RCC 7860 (cell line): ENCODE data around the gene SOX4.

Experiments used
- DNase-seq: peaks from one replicate; pipeline ENCODE4 v3.0.0-alpha.2; 2015; ENCODE audit warnings: low spot score
- FAIRE-seq: peaks from 2 replicates; lab custom pipeline; 2012; peaks lifted over from hg19 to GRCh38; lab: Jason Lieb, UNC

Gene SOX4

DNA sequence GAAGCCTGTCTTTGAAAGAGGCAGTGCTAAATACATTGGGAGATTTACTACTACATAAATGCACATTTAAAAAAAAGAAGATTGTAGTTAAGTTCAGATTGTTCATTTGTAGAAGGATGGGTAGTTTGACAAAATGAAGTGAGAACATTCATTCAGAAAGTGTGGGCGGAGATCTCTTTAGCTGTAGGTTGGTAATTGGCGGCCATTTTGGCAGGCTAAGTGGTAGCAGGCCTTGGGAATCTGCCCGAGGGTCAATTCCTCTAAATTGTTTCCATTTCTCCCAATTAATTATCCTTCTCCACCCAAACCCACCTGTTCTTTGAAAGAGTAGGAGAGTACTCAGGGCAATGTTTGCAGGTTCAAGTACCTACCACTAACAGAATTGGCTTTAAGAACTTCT lies 17.9 kb downstream of the SOX4 start:
- DNase-seq, result no peak
- FAIRE-seq, result no peak

DNA sequence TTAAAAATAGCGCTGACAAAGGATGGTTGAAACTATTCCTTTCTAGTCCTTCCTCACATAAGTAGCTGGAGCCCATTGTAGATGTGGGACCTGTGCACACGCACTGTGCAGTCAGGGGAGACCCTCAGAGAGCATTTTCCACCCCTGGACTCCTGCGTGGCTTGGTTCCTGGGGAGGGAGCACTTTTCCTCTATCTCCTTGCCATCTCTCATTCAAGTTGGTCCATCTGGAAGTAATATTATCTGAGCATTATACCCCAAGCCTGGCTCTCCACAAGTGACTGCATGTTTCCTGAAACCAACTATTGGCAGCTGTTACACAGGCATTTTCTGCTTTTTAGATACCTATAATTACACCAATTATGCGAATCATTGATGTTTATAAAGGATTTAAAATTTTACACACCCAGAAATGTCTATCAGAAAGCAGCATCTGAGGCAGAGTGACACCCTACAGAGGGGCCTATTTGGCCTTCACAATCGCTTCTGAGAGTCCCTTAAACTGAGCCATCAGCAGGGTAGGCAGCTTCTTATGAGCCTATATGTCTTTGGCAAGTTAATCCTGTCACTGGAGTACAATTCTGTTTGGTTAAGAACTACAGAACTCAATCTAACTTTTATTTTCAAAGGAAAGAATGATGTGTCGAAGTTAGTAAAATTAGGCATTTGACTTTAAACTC lies 18.7 kb downstream of the SOX4 start:
- no peak for DNase-seq
- FAIRE-seq, result no peak

DNA sequence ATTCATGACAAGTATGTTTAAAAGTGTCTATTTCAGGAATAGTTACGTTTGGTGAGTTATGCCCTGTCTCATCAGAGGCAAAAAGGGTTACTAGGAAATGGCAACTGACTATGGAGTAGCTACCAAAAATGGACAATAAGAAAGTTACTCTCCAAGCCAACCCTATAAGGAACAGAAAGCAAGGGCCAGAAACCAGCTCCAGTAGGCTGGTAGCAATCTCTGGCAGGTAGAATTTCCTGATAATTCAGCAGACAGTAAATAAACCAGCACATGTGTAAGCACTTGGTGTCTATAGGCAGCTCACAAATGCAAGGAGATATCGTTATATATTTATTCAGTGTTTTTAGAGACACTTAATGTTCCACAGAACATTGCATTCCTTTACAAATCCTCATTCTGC lies 20.3 kb downstream of the SOX4 start:
- DNase-seq (no peak), FAIRE-seq (no peak)

DNA sequence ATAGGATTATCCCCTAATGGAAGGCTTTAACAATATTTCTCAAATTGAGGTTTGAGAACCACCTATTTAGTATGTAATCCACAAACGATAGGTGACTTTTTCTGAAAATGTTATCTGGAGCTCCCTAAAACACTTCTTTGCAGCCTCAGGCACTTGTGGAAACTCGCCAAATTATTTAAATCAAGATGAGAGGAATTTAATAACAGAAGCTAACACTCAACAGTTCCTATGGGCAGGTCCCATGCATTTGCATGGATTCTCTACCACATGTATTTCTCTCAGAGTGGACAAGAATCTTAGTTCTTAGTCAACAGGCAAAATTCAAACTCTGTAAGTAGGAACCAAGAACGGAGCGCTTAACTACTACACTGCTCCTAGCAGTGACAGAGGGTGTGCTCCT lies 20.7 kb downstream of the SOX4 start:
- DNase-seq (no peak), FAIRE-seq (no peak)

DNA sequence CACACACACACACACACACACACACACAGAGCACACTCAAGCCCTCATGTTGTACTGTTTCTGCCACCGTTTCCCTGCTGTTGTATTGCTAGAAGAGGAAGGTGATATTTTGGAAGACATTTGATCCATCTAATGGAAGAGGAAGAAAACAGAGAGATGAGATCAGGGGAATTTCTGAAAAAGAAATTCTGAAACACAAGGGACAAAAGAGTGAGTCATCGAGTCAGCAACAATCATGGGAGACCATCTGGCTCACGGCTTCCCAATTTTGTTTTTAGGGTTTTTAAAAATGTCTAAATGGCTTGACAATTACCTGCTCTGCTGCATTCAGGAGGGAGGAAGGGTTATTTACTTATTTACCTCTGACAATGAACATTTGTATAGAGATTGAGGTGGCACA lies 22.0 kb downstream of the SOX4 start:
- DNase-seq, result no peak
- FAIRE-seq, result no peak

DNA sequence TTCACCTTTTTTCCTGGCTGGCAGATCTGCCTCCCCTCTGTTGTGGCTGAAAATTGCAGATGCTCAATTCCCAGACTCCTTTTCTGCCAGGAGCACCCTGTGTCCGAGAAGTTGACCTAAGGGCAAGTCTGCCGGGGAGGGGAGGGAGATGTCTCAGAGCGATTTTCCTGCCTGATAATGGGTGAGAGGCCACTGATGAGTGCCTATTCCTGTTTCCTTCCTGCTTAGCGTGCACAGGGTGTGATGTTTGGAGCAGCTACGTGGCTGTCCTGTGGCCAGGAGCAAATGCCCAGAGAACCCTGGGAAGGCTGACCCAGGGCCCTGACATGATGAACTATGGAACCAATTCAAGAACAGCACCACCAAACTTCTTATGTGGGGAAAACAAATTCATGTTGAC lies 22.5 kb downstream of the SOX4 start:
- no peak for FAIRE-seq

DNA sequence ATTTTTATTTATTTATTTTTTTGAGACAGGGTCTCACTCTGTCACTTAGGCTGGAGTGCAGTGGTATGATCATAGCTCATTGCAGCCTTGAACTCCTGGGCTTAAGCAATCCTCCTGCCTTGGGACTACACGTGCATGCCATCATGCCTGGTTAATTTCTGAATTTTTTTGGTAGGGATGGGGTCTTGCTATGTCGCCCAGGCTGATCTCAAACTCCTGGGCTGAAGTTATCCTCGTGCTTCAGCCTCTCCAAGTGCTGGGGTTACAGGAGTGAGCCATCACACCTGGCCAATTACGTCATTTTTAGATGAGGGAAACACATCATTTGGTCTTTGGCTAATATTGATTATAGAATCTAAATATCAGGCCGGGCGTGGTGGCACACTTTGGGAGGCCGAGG lies 32.1 kb downstream of the SOX4 start:
- FAIRE-seq, result no peak
- no peak for DNase-seq

More for the DNA sequence above, 22.5 kb downstream of the SOX4 start:
- DNase-seq, result no peak

DNA sequence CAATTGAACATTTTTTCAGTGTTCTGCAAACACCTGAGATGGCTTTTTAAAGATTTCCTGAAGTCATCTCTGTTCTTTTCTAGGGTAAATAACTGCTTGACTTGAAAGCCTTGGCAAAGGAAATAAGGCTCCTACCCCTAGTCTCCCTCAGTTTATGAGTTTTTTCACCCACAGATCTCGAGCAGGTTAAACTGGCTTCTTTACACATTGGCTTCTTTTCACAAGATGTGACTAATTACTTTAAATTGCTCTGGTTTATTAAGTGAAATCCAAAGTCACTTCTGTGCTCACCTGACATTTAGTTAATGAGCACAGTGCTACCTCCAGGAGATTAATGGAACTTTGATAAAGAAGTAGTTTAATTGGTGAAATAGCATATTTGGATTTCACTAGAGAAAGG lies 33.2 kb downstream of the SOX4 start:
- DNase-seq, result no peak
- FAIRE-seq, result no peak

DNA sequence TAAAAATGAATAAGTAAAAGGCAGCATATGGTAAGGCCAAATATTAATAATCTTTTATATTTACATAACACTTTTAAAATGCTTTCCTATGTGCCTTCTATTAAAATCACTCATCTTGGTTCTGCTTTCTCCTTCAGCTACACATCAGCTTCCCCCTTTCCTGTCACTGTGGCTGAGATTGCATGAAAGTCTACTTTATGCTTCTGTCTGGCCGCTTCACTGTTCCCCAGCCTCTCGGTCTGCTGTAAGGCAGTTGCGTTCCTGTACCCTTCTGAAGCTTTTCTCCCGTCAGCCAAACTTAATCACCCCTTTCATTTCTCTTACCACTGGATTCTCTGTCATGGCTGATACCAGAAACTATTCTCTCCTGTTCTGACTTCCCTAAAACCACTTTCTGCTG lies 34.6 kb downstream of the SOX4 start:
- no peak for FAIRE-seq

DNA sequence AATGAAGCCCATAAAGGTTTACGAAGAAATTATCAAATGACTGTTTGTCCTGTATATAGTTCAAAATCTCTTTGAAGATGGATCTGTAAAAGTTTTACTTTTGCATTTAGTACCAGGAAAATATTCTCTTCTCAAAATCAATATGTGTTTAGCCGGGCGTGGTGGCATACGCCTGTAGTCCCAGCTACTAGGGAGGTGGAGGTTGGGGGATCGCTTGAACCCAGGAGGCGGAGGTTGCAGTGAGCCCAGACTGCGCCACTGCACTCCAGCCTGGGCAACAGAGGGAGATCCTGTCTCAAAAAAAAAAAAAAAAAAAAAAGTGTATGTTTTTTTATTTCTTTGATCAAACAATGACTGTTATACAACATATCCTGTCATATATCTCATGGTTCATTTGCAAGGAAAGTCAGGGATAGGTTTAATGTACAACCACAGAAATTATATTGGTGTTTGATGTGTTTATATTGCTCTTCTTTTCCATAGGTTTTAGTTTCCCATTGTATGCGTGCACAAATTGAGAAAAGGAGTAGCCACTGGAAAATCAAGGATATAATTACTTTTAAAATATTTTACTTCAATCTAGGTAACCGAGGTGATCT lies 40.1 kb downstream of the SOX4 start:
- FAIRE-seq (no peak), DNase-seq (no peak)

More for the DNA sequence above, 34.6 kb downstream of the SOX4 start:
- DNase-seq, result no peak

DNA sequence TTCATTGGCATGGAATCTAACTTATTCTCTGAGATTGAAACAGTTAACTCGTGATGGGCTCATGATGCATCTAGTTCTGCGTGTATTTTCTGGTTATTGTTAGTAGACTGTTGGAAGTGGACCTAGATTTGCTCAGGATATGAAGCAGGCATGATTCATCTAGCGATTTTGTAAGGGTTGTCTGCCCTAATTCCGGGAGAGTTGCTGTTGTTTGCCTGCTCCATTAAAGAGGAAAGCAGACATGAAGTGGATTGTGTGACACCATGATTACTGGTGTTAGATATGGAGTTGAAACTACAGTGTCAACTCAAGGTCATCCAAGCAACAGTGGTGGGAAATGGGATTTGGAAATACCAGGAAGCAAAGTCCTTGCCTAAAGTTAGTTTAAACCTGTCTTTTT lies 41.0 kb downstream of the SOX4 start:
- DNase-seq (peak; percentile 75), FAIRE-seq (peak; percentile 73)

DNA sequence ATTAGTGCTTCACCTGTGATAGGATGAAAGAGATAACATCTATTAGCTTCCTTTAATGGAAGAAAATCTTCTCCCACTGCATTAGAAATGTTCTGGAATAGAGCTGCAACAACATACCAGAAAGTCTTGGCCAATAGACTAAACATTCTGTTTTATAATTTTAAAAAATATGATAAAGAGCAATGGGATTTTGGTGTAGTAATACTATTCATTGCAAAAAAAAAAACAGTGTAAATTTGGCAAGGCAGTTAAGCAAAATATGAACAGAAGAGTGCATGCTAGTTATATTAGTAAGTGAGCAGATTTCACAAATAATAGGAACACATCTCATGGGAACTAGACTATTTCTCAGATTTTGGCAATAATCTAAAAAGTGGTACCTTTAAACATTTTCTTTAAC lies 43.3 kb downstream of the SOX4 start:
- FAIRE-seq, result no peak
- no peak for DNase-seq

DNA sequence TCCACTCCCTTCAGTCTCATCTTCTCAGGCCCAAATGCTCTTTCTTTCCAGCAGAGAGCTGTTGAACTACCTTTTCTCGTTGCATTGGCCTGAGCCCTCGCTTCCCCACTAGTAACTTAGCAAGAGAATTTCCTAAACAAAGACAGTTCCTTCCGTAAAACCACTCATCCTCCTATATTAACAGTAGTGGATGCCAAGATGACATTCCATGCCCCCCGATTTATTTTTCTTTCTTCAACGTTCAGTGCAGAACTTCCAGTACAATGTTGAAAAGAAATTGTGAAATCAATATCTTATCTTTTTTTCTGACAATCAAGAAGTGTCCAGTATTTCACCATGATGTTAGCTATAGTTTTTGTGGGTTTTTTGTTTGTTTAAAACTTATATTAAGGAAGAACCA lies 45.8 kb downstream of the SOX4 start:
- DNase-seq (no peak), FAIRE-seq (no peak)
